Ishikawa (cell line): ENCODE results near the gene CLCNKB.

Experiments used
- CEBPB ChIP-seq: IDR thresholded peaks from 2 replicates; pipeline ENCODE4 v1.6.1; 2012
- CREB1 ChIP-seq: IDR thresholded peaks from 2 replicates; pipeline ENCODE4 v1.6.1; 2012; ENCODE audit warnings: low read depth
- EGR1 ChIP-seq: IDR thresholded peaks from 2 replicates; pipeline ENCODE4 v1.6.1; 2012
- EP300 ChIP-seq: IDR thresholded peaks from 2 replicates; pipeline ENCODE4 v1.6.1; 2012; ENCODE audit warnings: borderline replicate concordance
- FOXM1 ChIP-seq: IDR thresholded peaks from 2 replicates; pipeline ENCODE4 v1.6.1; 2012; ENCODE audit warnings: low read depth, borderline replicate concordance
- NFIC ChIP-seq: IDR thresholded peaks from 2 replicates; pipeline ENCODE4 v1.6.1; 2012
- RAD21 ChIP-seq: IDR thresholded peaks from 2 replicates; pipeline ENCODE4 v1.6.1; 2012; ENCODE audit warnings: low read depth
- TAF1 ChIP-seq: IDR thresholded peaks from 2 replicates; pipeline ENCODE4 v1.6.1; 2012; ENCODE audit warnings: low read depth, mild to moderate bottlenecking
- TCF12 ChIP-seq: IDR thresholded peaks from 2 replicates; pipeline ENCODE4 v1.6.1; 2012; ENCODE audit warnings: low read depth
- TEAD4 ChIP-seq: IDR thresholded peaks from 2 replicates; pipeline ENCODE4 v1.6.1; 2012
- YY1 ChIP-seq: IDR thresholded peaks from 2 replicates; pipeline ENCODE4 v1.6.1; 2012; ENCODE audit warnings: low read depth
- ZBTB7A ChIP-seq: IDR thresholded peaks from 2 replicates; pipeline ENCODE4 v1.6.1; 2012; ENCODE audit warnings: low read depth
- TF ChIP-seq, protein P1 (sequence below): IDR thresholded peaks from 2 replicates; pipeline ENCODE4 v1.6.1; 2012
- TF ChIP-seq, protein P2 (sequence below): IDR thresholded peaks from 2 replicates; pipeline ENCODE4 v1.6.1; 2012
- TF ChIP-seq, protein P3 (sequence below): IDR thresholded peaks from 2 replicates; pipeline ENCODE4 v1.6.1; 2012; ENCODE audit warnings: low read depth, mild to moderate bottlenecking

CLCNKB gene

DNA sequence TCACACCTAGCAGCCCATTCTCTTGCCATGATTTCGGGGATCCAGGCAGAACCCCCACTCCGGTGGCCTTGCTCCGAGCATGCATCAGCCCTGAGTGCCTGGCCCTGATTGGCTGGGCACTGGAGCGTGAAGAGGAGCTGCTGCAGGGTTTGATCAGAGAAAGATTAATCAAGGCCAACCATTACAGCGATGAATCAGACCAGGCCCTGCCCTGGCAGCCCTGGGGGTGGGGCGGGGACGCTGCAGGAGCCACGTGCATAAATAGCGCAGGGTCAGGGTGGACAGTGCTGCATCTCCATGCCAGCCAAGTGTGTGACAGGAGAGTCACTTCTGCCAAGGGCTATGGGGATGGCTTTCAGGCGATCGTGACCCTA, 33.3 kb downstream of the CLCNKB start:
- TF ChIP-seq EP300 = no peak
- TF ChIP-seq, protein P1, sequence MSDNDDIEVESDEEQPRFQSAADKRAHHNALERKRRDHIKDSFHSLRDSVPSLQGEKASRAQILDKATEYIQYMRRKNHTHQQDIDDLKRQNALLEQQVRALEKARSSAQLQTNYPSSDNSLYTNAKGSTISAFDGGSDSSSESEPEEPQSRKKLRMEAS = peak; percentile 26; the same call in 1 of the 2 replicates

DNA sequence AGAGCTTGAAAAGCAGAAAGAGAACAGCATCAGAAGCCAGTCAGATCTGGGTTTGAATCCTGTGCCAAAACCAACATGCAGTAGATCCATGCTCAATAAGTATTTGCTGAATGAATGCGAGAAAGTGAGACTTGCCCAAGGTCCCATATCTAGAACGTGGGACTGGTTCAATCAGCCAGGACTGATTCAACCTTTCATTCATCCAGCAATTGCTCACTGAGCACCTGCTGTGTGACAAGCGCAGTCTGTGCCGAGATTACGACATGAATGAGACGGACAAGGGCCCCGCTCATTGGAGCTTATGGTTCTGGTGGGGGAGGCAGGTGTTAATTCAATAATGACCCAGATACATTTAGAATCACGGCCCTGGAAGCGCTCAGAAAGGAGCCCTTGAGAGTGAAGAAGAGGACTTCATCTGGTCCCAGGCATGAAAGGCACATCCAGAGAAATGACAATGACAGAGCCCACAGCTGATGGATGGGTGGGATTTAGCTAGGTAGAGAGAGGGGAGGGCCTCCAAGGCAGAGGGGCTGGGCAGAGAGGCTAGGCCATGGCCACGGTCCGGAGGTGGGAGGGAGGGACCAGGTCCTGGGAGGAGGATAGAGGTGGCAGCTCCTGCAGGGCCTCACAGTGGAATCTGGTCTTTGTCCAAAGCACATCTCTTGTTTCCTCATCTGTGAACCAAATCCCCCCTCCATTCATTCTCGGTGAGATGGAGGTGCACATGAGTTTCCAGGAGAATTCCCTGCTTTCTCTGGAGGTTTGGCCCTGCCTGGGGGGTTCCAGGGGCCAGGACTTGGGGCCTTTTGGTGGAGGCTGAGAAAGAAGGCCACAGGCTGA, 34.0 kb downstream of the CLCNKB start:
- TF ChIP-seq RAD21 (no peak), CREB1 (no peak), YY1 (no peak), ZBTB7A (no peak), TEAD4 (no peak), FOXM1 (no peak), EGR1 (no peak), NFIC (no peak)
- TF ChIP-seq, protein P2, sequence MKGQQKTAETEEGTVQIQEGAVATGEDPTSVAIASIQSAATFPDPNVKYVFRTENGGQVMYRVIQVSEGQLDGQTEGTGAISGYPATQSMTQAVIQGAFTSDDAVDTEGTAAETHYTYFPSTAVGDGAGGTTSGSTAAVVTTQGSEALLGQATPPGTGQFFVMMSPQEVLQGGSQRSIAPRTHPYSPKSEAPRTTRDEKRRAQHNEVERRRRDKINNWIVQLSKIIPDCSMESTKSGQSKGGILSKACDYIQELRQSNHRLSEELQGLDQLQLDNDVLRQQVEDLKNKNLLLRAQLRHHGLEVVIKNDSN = no peak

- no peak for TF ChIP-seq TEAD4
- no peak for TF ChIP-seq FOXM1
- TF ChIP-seq RAD21 = peak; percentile 98
- no peak for TF ChIP-seq CREB1
- TF ChIP-seq, protein P2 = no peak
- TF ChIP-seq CEBPB = no peak
- TF ChIP-seq NFIC = no peak
- TF ChIP-seq, protein P3, sequence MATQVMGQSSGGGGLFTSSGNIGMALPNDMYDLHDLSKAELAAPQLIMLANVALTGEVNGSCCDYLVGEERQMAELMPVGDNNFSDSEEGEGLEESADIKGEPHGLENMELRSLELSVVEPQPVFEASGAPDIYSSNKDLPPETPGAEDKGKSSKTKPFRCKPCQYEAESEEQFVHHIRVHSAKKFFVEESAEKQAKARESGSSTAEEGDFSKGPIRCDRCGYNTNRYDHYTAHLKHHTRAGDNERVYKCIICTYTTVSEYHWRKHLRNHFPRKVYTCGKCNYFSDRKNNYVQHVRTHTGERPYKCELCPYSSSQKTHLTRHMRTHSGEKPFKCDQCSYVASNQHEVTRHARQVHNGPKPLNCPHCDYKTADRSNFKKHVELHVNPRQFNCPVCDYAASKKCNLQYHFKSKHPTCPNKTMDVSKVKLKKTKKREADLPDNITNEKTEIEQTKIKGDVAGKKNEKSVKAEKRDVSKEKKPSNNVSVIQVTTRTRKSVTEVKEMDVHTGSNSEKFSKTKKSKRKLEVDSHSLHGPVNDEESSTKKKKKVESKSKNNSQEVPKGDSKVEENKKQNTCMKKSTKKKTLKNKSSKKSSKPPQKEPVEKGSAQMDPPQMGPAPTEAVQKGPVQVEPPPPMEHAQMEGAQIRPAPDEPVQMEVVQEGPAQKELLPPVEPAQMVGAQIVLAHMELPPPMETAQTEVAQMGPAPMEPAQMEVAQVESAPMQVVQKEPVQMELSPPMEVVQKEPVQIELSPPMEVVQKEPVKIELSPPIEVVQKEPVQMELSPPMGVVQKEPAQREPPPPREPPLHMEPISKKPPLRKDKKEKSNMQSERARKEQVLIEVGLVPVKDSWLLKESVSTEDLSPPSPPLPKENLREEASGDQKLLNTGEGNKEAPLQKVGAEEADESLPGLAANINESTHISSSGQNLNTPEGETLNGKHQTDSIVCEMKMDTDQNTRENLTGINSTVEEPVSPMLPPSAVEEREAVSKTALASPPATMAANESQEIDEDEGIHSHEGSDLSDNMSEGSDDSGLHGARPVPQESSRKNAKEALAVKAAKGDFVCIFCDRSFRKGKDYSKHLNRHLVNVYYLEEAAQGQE = no peak
- TF ChIP-seq, protein P1 = no peak
- TF ChIP-seq ZBTB7A = 0 out of 2 replicates have a peak, but pooled peaks have one; percentile 11
- no peak for TF ChIP-seq EGR1
- TF ChIP-seq TAF1 = no peak
- no peak for TF ChIP-seq TCF12
- no peak for TF ChIP-seq YY1
- TF ChIP-seq EP300 = no peak
Measured at GRCh38 chr1:16078925-16079656, 35.5 kb downstream of the CLCNKB start.

GRCh38 chr1:16080422-16081150, 37.0 kb downstream of the CLCNKB start:
- TF ChIP-seq NFIC (no peak), TEAD4 (no peak), ZBTB7A (no peak), EGR1 (no peak), YY1 (no peak), CEBPB (no peak), FOXM1 (no peak), CREB1 (no peak), EP300 (no peak)
- TF ChIP-seq, protein P2 = no peak
- TF ChIP-seq, protein P3 = no peak

DNA sequence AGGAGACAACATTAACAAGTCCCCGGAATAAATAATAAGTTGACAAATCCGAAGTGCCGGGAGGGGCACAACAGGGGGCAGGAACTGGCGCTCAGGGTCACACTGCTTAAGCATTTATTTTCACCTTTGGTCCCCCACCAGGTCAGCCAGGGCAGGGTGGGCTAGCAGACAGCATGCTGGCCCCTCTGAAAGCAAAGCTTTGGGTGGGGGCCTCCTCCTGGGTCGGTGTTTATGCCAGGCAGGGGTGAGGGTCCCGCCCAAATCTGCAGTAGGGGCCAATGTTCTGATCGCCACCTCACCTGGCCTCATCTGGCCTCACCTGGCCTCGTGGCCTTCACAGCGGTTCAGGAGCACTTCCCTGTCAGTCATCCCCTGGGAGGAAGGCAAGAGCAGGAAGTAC, 38.1 kb downstream of the CLCNKB start:
- TF ChIP-seq EGR1 = no peak
- no peak for TF ChIP-seq ZBTB7A
- TF ChIP-seq TCF12 = no peak
- TF ChIP-seq, protein P1 = no peak
- TF ChIP-seq CEBPB = no peak
- no peak for TF ChIP-seq TEAD4
- no peak for TF ChIP-seq CREB1
- no peak for TF ChIP-seq NFIC
- TF ChIP-seq, protein P2 = no peak
- TF ChIP-seq TAF1 = no peak
- no peak for TF ChIP-seq YY1
- TF ChIP-seq FOXM1 = no peak
- no peak for TF ChIP-seq RAD21
- TF ChIP-seq, protein P3 = no peak
